Transverse colon (tissue), 4 donors: ENCODE data around the gene TCEAL7. TPM values are rescaled to one million over a fixed set of nuclear protein-coding genes. Genes with fewer than 3 reads are reported as not detected.

Experiments used
- DNase-seq: peaks from one replicate; pipeline ENCODE4 v3.0.0-alpha.2; 2019
- H3K27ac ChIP-seq, 4 donors: fragments of 200-600 bp; sonication (generic); 2 replicates each; pipeline ENCODE4 v1.5.1; 2016 to 2018; ENCODE audit warnings: inconsistent platforms in 4 of 4
- H3K27me3 ChIP-seq: fragments of 200-600 bp; sonication (generic); 2 replicates; pipeline ENCODE4 v1.5.1; 2017; ENCODE audit warnings: inconsistent platforms
- H3K36me3 ChIP-seq, 4 donors: fragments of 200-600 bp; sonication (generic); 2 replicates each; pipeline ENCODE4 v1.5.1; 2017 to 2019; ENCODE audit warnings: inconsistent platforms in 4 of 4
- H3K4me1 ChIP-seq, 4 donors: fragments of 200-600 bp; sonication (generic); 2 replicates each; pipeline ENCODE4 v1.5.1; 2017 to 2020; ENCODE audit warnings: inconsistent platforms in 4 of 4
- H3K4me3 ChIP-seq, 4 donors: fragments of 200-600 bp; sonication (generic); 1 replicate in 1 of 4; 2 replicates in 3 of 4; pipeline versions ENCODE4 v1.5.1 to v1.6.1; 2017 to 2019; ENCODE audit warnings: inconsistent platforms in 4 of 4
- H3K9me3 ChIP-seq, 2 donors: fragments of 200-600 bp; sonication (generic); 2 replicates each; pipeline ENCODE4 v1.5.1; 2017 to 2019; ENCODE audit warnings: inconsistent platforms in 2 of 2
- EP300 ChIP-seq: sonication (generic); formaldehyde crosslinking; IDR thresholded peaks from one replicate; pipeline ENCODE4 v1.6.1; 2017; ENCODE audit warnings: antibody characterized with exemption, low read depth
- POLR2A ChIP-seq: fragments of 450-650 bp; IDR thresholded peaks from one replicate; pipeline ENCODE4 v1.6.1; 2016; ENCODE audit warnings: antibody characterized with exemption, mild to moderate bottlenecking, moderate library complexity
- POLR2AphosphoS5 ChIP-seq, 3 donors: sonication (generic); formaldehyde crosslinking; IDR thresholded peaks; one replicate each; pipeline ENCODE4 v1.6.1; 2016; ENCODE audit warnings: antibody characterized with exemption in 3 of 3
- WGBS, 2 donors: methylation state at CpG; one replicate each; pipeline ENCODE4 v1.1.5; 2018; ENCODE audit warnings: low coverage in 1 of 2; 5-methylcytosine and 5-hydroxymethylcytosine counted together
- in situ Hi-C, 4 donors: fragments of 200-750 bp; cut with MboI; loops; one replicate each; pipeline versions ENCODE4 v1.15.0 to v1.15.1; 2017; ENCODE audit warnings: low sequenced_read_pairs in 3 of 4, low pct_ligation_motif_present in 1 of 4, low pct_unique_long_range_greater_than_20kb in 1 of 4
- intact Hi-C: fragments of 100-400 bp; cut with DNase I; formaldehyde crosslinking; loops from one replicate; pipeline ENCODE4 v1.15.1; 2023; ENCODE audit warnings: low total_unique reads
- total RNA-seq, 4 donors: library from RNA; depleted of rRNA; stranded (reverse); fragments of >200 nt; gene quantifications; one replicate each; pipeline ENCODE4 v1.1.0, GENCODE V29; 2016
- TF ChIP-seq, protein P1 (sequence below), 5 experiments: fragments of 200-600 bp in 3 of 5; fragments of 450-650 bp in 2 of 5; sonication (generic) in 3 of 5; IDR thresholded peaks; 1 replicate in 2 of 5; 2 replicates in 3 of 5; pipeline ENCODE4 v1.5.1; 2016 to 2017; ENCODE audit warnings: antibody characterized with exemption in 5 of 5, inconsistent platforms in 3 of 5, mild to moderate bottlenecking in 2 of 5, moderate library complexity in 1 of 5

Gene TCEAL7
- total RNA-seq, 4 donors from 2014 or later = 2.8 to 3.7 (median 3.5) TPM; not detected in 1

DNA sequence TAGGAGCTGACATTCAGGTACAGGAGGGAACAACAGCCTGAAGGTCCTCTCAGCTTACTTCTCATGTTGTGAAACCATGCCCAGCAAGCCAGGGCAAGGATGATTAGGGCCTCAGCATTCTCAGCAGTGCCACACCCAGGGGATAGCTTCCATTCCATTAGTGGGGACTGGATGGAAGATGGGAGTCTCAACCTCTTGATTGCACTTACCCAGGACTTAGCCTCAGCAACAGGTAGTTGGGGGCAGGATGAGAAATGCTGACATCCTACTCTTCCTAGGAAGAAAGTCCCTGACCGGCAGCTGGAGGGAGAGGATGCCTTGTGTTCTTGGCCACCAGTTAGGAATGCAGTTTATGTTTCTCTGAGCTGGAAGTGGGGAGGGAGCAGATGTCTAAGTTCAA, 37.5 kb downstream of the TCEAL7 start:
- no peak overlapping the region for H3K4me3 ChIP-seq
- H3K9me3 ChIP-seq = no peaks in the 10 kb centered on the region
- H3K27me3 ChIP-seq = no peaks in the 10 kb centered on the region
- in situ Hi-C loops = no loop called here
- DNase-seq = no peak
- H3K4me1 ChIP-seq = no peaks in the 10 kb centered on the region
- H3K27ac ChIP-seq = no peak overlapping the region
- intact Hi-C loops = no loop called here
- TF ChIP-seq, protein P1, sequence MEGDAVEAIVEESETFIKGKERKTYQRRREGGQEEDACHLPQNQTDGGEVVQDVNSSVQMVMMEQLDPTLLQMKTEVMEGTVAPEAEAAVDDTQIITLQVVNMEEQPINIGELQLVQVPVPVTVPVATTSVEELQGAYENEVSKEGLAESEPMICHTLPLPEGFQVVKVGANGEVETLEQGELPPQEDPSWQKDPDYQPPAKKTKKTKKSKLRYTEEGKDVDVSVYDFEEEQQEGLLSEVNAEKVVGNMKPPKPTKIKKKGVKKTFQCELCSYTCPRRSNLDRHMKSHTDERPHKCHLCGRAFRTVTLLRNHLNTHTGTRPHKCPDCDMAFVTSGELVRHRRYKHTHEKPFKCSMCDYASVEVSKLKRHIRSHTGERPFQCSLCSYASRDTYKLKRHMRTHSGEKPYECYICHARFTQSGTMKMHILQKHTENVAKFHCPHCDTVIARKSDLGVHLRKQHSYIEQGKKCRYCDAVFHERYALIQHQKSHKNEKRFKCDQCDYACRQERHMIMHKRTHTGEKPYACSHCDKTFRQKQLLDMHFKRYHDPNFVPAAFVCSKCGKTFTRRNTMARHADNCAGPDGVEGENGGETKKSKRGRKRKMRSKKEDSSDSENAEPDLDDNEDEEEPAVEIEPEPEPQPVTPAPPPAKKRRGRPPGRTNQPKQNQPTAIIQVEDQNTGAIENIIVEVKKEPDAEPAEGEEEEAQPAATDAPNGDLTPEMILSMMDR (IDR thresholded peaks at IDR 0.05) = no peak
- TF ChIP-seq POLR2AphosphoS5 (IDR thresholded peaks at IDR 0.05) = no peak
- no peak for TF ChIP-seq EP300
- H3K36me3 ChIP-seq = no peaks in the 10 kb centered on the region
- WGBS, 2 donors = 83% methylated on average over 1 of the region's 1 CpG; no CpG with 5 or more reads in 1 of the 2 donors

DNA sequence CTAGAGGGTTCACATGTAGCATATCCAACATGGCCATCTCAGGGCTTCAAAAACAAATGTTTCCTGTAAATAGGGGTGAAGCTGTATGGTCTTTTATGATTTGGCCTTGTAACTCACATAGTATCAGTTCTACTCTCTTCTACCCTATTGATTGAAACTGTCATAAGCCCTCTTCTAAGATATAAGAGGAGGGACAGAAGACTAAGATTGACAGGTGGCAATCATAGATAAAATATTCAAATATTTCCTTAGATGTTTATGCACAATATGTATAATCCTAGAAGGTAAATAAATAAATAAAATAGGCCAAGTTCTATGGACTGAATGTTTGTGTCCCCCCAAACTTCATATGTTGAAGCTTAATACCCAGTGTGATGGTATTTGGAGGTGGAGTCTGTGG, 39.4 kb downstream of the TCEAL7 start:
- Histone ChIP-seq H3K27me3 (no peaks in the 10 kb centered on the region), H3K36me3 (no peaks in the 10 kb centered on the region), H3K4me3 (no peak overlapping the region), H3K4me1 (no peaks in the 10 kb centered on the region), H3K27ac (no peak overlapping the region), H3K9me3 (no peaks in the 10 kb centered on the region)
- DNase-seq = no peak
- TF ChIP-seq EP300 (no peak), POLR2A (no peak), POLR2AphosphoS5 (IDR thresholded peaks at IDR 0.05) (no peak)
- TF ChIP-seq, protein P1 (IDR thresholded peaks at IDR 0.05) = no peak
- intact Hi-C loops (no loop called here), in situ Hi-C loops (no loop called here)

DNA sequence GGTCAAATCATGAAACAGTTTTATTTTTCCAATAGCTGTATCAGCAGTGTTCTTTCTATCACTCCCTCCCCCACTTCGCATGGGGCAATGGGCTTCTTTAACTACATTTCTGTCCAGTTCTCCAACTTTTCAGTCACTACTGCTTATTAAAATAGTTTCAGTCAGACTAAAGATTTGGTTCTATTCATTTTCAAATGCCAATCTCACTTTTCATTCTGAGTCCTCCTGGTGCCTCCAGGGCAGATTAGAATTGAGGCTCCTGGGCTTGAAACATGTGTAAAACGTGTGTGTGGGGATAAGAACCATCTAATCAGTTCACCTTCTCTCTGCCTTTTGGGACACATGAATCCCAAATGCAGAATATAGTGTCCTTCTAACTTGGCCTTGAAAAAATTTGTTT, 42.8 kb downstream of the TCEAL7 start:
- in situ Hi-C loops = no loop called here
- DNase-seq = no peak
- TF ChIP-seq POLR2AphosphoS5 (IDR thresholded peaks at IDR 0.05) (no peak), POLR2A (no peak), EP300 (no peak)
- TF ChIP-seq, protein P1 (IDR thresholded peaks at IDR 0.05) = no peak
- Histone ChIP-seq H3K9me3 (no peaks in the 10 kb centered on the region), H3K4me3 (no peak overlapping the region), H3K4me1 (no peaks in the 10 kb centered on the region), H3K27me3 (no peaks in the 10 kb centered on the region), H3K27ac (no peak overlapping the region), H3K36me3 (no peaks in the 10 kb centered on the region)
- 65 to 81% methylated on average over 2 of the region's 2 CpGs for whole genome bisulfite sequencing, 2 donors
- intact Hi-C loops = no loop called here

DNA sequence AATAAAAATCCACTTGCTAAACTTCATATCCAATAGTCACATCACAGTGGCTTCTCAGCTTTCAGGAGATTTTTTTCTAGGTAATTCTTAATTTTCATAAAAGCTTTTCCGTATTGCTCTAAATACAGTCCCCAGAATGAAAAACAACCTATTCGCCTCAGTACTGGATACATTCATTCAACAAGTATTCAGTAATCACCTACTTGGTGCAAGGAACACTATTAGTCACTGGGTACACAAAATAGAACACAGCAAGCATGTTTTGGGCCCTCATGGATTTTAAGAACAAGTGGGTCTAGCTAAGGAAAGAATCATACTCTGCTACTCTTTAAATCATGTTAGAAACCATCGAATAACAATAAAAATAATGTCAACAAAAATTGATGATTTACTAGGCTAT, 43.5 kb downstream of the TCEAL7 start:
- DNase-seq = no peak
- Histone ChIP-seq H3K4me3 (no peak overlapping the region), H3K27ac (no peak overlapping the region), H3K36me3 (no peaks in the 10 kb centered on the region), H3K4me1 (no peaks in the 10 kb centered on the region), H3K9me3 (no peaks in the 10 kb centered on the region), H3K27me3 (no peaks in the 10 kb centered on the region)
- WGBS, 2 donors = 65 to 75% methylated on average over 2 to 3 of the region's 3 CpGs
- TF ChIP-seq POLR2A (no peak), POLR2AphosphoS5 (IDR thresholded peaks at IDR 0.05) (no peak), EP300 (no peak)
- TF ChIP-seq, protein P1 (IDR thresholded peaks at IDR 0.05) = no peak
- in situ Hi-C loops = no loop called here
- intact Hi-C loops = no loop called here
